ENCODE measurements around the gene THAP4. TPM values are rescaled to one million over a fixed set of nuclear protein-coding genes. Genes with fewer than 3 reads are reported as not detected.

Gene THAP4
- total RNA-seq, 1 donor from 2014 or later = 32.4 TPM

- no peak overlapping the region for H3K4me3 Mint-ChIP-seq (ENCODE audit: unreplicated experiment)
- H3K27ac Mint-ChIP-seq (ENCODE audit: unreplicated experiment) = no peak overlapping the region
- TF ChIP-seq CTCF (IDR thresholded peaks at IDR 0.05; ENCODE audit: partially characterized antibody, unreplicated experiment) = no peak
- peaks cover 11% of the 10 kb centered on the region for H3K4me1 Mint-ChIP-seq (ENCODE audit: low read depth, unreplicated experiment)
- H3K9me3 Mint-ChIP-seq (ENCODE audit: unreplicated experiment) = peaks cover 4% of the 10 kb centered on the region
- H3K27me3 Mint-ChIP-seq (ENCODE audit: unreplicated experiment) = peaks cover 2% of the 10 kb centered on the region
- DNase-seq = no peak
- H3K36me3 Mint-ChIP-seq (ENCODE audit: unreplicated experiment) = peaks cover 5% of the 10 kb centered on the region
Observed at GRCh38 chr2:241601841-241602240, 35.1 kb downstream of the THAP4 start.

- Mint-ChIP-seq H3K36me3 (ENCODE audit: unreplicated experiment) (peaks cover 5% of the 10 kb centered on the region), H3K9me3 (ENCODE audit: unreplicated experiment) (peaks cover 5% of the 10 kb centered on the region), H3K27ac (ENCODE audit: unreplicated experiment) (no peak overlapping the region), H3K27me3 (ENCODE audit: unreplicated experiment) (peaks cover 2% of the 10 kb centered on the region), H3K4me3 (ENCODE audit: unreplicated experiment) (no peak overlapping the region), H3K4me1 (ENCODE audit: low read depth, unreplicated experiment) (peaks cover 11% of the 10 kb centered on the region)
- TF ChIP-seq CTCF (IDR thresholded peaks at IDR 0.05; ENCODE audit: partially characterized antibody, unreplicated experiment) = no peak
- no peak for DNase-seq
Observed at GRCh38 chr2:241599615-241600014, 37.3 kb downstream of the THAP4 start.

- no peak overlapping the region for H3K27ac Mint-ChIP-seq (ENCODE audit: unreplicated experiment)
- peaks cover 11% of the 10 kb centered on the region for H3K4me1 Mint-ChIP-seq (ENCODE audit: low read depth, unreplicated experiment)
- H3K27me3 Mint-ChIP-seq (ENCODE audit: unreplicated experiment) = peaks cover 2% of the 10 kb centered on the region
- H3K9me3 Mint-ChIP-seq (ENCODE audit: unreplicated experiment) = peaks cover 4% of the 10 kb centered on the region
- no peak overlapping the region for H3K4me3 Mint-ChIP-seq (ENCODE audit: unreplicated experiment)
- H3K36me3 Mint-ChIP-seq (ENCODE audit: unreplicated experiment) = peaks cover 5% of the 10 kb centered on the region
- DNase-seq = no peak
- no peak for TF ChIP-seq CTCF (IDR thresholded peaks at IDR 0.05; ENCODE audit: partially characterized antibody, unreplicated experiment)
Observed at GRCh38 chr2:241598487-241598886, 38.5 kb downstream of the THAP4 start.

GRCh38 chr2:241598061-241598460 lies 38.9 kb downstream of the THAP4 start:
- peak; percentile 80 for DNase-seq

GRCh38 chr2:241597561-241597960 lies 39.4 kb downstream of the THAP4 start:
- TF ChIP-seq CTCF (IDR thresholded peaks at IDR 0.05; ENCODE audit: partially characterized antibody, unreplicated experiment) = no peak
- peaks cover 11% of the 10 kb centered on the region for H3K4me1 Mint-ChIP-seq (ENCODE audit: low read depth, unreplicated experiment)
- H3K4me3 Mint-ChIP-seq (ENCODE audit: unreplicated experiment) = peak overlapping the region; percentile 3
- H3K36me3 Mint-ChIP-seq (ENCODE audit: unreplicated experiment) = peaks cover 5% of the 10 kb centered on the region
- peaks cover 2% of the 10 kb centered on the region for H3K27me3 Mint-ChIP-seq (ENCODE audit: unreplicated experiment)
- peaks cover 4% of the 10 kb centered on the region for H3K9me3 Mint-ChIP-seq (ENCODE audit: unreplicated experiment)
- no peak overlapping the region for H3K27ac Mint-ChIP-seq (ENCODE audit: unreplicated experiment)
- no peak for DNase-seq

More at GRCh38 chr2:241598061-241598460, 38.9 kb downstream of the THAP4 start:
- H3K9me3 Mint-ChIP-seq (ENCODE audit: unreplicated experiment) = peaks cover 4% of the 10 kb centered on the region
- no peak overlapping the region for H3K27ac Mint-ChIP-seq (ENCODE audit: unreplicated experiment)
- H3K4me1 Mint-ChIP-seq (ENCODE audit: low read depth, unreplicated experiment) = peaks cover 11% of the 10 kb centered on the region
- H3K27me3 Mint-ChIP-seq (ENCODE audit: unreplicated experiment) = peaks cover 2% of the 10 kb centered on the region
- peak overlapping the region; percentile 3 for H3K4me3 Mint-ChIP-seq (ENCODE audit: unreplicated experiment)
- no peak for TF ChIP-seq CTCF (IDR thresholded peaks at IDR 0.05; ENCODE audit: partially characterized antibody, unreplicated experiment)
- H3K36me3 Mint-ChIP-seq (ENCODE audit: unreplicated experiment) = peaks cover 5% of the 10 kb centered on the region
